ENCODE data around the gene R3HCC1L. TPM values are rescaled to one million over a fixed set of nuclear protein-coding genes. Genes with fewer than 3 reads are reported as not detected.
A peak's percentile ranks its signal among the peaks of the same experiment; 100 is the strongest.

The R3HCC1L gene
- total RNA-seq, 3 donors from 2014 or later: 12.2 to 28.5 (median 20.6) TPM

DNA sequence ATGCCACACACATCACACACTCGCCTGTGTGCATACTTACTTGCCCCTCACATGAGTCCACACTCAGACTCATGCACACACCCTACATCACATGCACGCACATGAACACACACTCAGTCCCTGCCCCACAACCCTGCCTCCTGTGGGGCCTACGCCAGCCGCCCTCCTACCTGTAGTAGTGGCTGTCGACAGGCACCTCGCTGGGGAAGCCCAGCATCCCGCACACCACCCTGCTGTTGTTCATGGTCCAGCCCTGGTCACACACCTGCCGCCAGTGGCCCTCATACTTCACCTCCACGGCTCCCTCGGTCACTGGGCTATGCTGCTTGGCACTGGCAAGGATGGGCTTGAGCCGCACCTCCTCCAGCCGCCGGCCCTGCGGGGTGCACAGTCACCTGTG lies 126.3 kb downstream of the R3HCC1L start:
- Histone ChIP-seq H3K4me3 (no peak overlapping the region), H3K27ac (peak overlapping the region; percentile 43 to 49), H3K4me1 (no peaks in the 10 kb centered on the region), H3K9me3 (no peaks in the 10 kb centered on the region), H3K27me3 (no peaks in the 10 kb centered on the region), H3K36me3 (no peaks in the 10 kb centered on the region)
- TF ChIP-seq POLR2A (IDR thresholded peaks at IDR 0.05): no peak
- intact Hi-C loops (cut with DNase I; ENCODE audit: low total_unique reads): no loop called here
- no peak for DNase-seq (ENCODE audit: low spot score in 2 of 2)

DNA sequence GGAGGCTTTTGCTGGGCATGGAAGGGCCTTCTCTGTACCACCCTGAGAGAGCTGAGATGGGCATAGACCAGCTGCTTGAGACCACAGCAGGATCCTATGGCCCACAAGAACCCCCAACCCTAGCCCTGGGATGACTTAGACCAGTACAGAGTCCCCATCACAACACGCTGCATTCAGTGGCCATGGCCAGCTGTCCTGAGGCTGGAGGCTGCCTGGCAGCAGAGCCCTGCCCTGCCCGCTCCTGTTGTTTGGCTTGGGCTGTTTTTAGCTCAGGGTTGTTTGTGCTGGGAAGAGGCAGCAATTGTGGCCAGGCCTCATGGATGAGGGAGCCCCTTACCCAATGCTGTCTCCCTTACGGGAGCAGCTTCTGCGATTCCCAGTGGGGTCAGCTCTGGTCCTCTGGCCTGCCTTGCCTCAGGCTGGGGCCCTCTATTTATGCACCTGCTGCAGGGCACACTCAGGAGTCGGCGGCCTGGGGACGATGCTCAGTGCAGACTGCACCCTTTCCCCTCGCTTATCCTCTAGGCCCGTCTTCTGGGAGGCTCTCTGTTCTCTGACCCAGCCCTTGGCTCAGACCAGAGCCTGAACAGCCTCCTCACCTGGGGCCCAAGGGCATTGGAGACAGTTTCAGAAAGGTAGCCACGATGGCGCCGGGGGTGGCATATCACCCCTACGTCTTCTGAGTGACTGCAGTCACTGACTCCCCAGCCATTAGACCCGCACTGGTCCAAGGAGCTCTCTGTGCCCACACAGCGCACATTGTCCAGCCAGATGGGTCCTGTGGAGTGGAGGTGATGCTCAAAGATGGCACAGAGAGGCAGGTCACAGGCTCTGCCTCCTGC lies 127.2 kb downstream of the R3HCC1L start:
- intact Hi-C loops (cut with DNase I; ENCODE audit: low total_unique reads): no loop called here
- no peaks in the 10 kb centered on the region for H3K9me3 ChIP-seq
- TF ChIP-seq POLR2A (IDR thresholded peaks at IDR 0.05): no peak
- TF ChIP-seq POLR2AphosphoS5 (IDR thresholded peaks at IDR 0.05): no peak
- TF ChIP-seq, protein P1, sequence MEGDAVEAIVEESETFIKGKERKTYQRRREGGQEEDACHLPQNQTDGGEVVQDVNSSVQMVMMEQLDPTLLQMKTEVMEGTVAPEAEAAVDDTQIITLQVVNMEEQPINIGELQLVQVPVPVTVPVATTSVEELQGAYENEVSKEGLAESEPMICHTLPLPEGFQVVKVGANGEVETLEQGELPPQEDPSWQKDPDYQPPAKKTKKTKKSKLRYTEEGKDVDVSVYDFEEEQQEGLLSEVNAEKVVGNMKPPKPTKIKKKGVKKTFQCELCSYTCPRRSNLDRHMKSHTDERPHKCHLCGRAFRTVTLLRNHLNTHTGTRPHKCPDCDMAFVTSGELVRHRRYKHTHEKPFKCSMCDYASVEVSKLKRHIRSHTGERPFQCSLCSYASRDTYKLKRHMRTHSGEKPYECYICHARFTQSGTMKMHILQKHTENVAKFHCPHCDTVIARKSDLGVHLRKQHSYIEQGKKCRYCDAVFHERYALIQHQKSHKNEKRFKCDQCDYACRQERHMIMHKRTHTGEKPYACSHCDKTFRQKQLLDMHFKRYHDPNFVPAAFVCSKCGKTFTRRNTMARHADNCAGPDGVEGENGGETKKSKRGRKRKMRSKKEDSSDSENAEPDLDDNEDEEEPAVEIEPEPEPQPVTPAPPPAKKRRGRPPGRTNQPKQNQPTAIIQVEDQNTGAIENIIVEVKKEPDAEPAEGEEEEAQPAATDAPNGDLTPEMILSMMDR (IDR thresholded peaks at IDR 0.05): no peak
- peak overlapping the region in 1 of 2 donors; percentile 43 for H3K27ac ChIP-seq
- H3K4me3 ChIP-seq: no peak overlapping the region
- H3K36me3 ChIP-seq: no peaks in the 10 kb centered on the region
- no peak for DNase-seq (ENCODE audit: low spot score in 2 of 2)
- H3K27me3 ChIP-seq: no peaks in the 10 kb centered on the region
- peaks cover 0 to 2% of the 10 kb centered on the region in 2 donors for H3K4me1 ChIP-seq

DNA sequence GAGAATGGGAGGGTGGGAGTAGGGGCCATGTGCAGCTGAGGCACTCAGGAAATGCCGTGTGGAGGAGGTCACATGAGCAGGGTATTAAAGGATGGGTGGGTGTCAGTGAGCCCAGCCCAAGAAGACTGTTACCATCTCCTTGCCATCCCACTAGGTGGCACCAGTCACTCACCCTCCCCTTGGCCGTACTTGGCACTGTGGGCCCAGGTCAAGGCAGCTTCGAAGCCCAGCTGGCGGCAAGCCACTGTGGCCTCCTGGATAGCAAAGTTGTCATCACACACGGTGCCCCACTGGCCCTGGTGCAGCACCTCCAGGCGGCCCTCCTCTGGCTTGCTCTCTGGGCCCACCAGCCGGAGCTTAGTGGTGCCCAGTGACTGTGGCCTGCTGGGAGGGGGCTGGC lies 128.1 kb downstream of the R3HCC1L start:
- Histone ChIP-seq H3K4me1 (peaks cover 0 to 11% of the 10 kb centered on the region in 2 donors), H3K27me3 (no peaks in the 10 kb centered on the region), H3K36me3 (no peaks in the 10 kb centered on the region), H3K27ac (peak overlapping the region in 1 of 2 donors; percentile 45), H3K4me3 (no peak overlapping the region), H3K9me3 (no peaks in the 10 kb centered on the region)
- DNase-seq (ENCODE audit: low spot score in 2 of 2): peak in 1 of 2 donors; percentile 53
- intact Hi-C loops (cut with DNase I; ENCODE audit: low total_unique reads): no loop called here
- TF ChIP-seq POLR2AphosphoS5 (IDR thresholded peaks at IDR 0.05) (no peak), POLR2A (IDR thresholded peaks at IDR 0.05) (no peak)
- TF ChIP-seq, protein P1 (IDR thresholded peaks at IDR 0.05): peak in 1 of 3 donors; percentile 41

DNA sequence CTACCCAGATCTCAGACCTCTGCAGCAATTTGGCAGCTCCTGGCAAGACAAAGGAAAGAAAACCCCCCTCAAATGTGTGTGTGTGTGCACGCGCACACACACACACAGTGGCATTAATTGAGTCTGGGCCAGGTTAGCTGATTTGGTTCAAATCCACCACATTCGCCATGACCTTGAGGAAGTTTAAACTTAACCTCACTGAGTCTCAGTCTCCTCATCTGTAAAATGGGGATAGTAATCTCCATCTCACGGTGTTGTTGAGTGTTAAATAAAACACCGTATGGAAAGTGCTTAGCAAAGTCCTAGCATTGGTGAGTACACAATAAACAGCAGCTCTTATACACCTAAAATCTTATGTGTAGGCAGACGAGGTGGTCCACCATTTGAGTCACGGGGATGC lies 128.6 kb downstream of the R3HCC1L start:
- intact Hi-C loops (cut with DNase I; ENCODE audit: low total_unique reads): no loop called here
- Histone ChIP-seq H3K9me3 (no peaks in the 10 kb centered on the region), H3K27ac (peak overlapping the region in 1 of 2 donors; percentile 45), H3K27me3 (no peaks in the 10 kb centered on the region), H3K4me3 (no peak overlapping the region), H3K4me1 (peaks cover 0 to 13% of the 10 kb centered on the region in 2 donors), H3K36me3 (no peaks in the 10 kb centered on the region)
- DNase-seq (ENCODE audit: low spot score in 2 of 2): no peak
- no peak for TF ChIP-seq POLR2AphosphoS5 (IDR thresholded peaks at IDR 0.05)
- TF ChIP-seq POLR2A (IDR thresholded peaks at IDR 0.05): no peak
- TF ChIP-seq, protein P1 (IDR thresholded peaks at IDR 0.05): no peak

DNA sequence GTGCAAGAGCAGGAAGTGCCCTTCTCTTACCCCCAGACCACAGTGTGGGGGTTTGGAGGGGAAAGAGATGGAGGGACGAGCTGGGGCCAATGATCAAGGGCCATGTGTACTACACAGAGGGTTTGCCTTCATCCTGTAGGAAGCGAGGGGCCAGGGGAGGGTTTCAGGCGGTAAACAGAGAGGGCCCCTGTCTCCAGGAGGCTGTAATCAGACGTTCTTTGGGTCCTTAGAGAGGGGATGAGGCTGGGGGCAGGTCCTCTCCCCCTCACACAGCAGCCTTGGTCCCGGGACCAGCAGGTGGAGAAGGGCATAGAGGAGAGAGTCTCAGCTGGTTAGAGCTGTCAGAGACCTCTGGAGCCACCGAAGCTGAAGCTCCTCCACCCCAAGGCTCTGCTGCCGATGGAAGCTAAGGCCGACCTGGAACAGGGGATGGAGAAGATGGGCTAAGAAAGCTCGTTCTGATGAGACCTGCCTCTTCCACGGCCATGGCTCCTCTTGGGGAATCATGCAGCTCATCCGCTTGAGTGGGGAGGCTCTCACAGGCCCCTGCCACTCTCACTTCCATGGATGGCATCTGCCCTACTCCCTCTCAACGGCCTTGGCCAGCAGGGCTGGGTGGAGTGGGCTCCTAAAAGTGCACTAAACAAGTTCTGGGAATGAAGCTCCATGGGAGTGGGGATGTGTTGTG lies 130.1 kb downstream of the R3HCC1L start:
- H3K9me3 ChIP-seq: no peaks in the 10 kb centered on the region
- H3K4me1 ChIP-seq: peaks cover 8 to 24% of the 10 kb centered on the region in 2 donors
- no peaks in the 10 kb centered on the region for H3K27me3 ChIP-seq
- peak overlapping the region in 1 of 2 donors; percentile 33 for H3K27ac ChIP-seq
- intact Hi-C loops (cut with DNase I; ENCODE audit: low total_unique reads): no loop called here
- no peaks in the 10 kb centered on the region for H3K36me3 ChIP-seq
- DNase-seq (ENCODE audit: low spot score in 2 of 2): no peak
- no peak overlapping the region for H3K4me3 ChIP-seq
- no peak for TF ChIP-seq POLR2AphosphoS5 (IDR thresholded peaks at IDR 0.05)
- no peak for TF ChIP-seq POLR2A (IDR thresholded peaks at IDR 0.05)

All from breast epithelium (tissue), 4 donors.